Gastrocnemius medialis (tissue), 4 donors: ENCODE data around the gene KLLN. TPM values are rescaled to one million over a fixed set of nuclear protein-coding genes. Genes with fewer than 3 reads are reported as not detected.

Experiments used
- ATAC-seq, 2 donors: fragments of 150-250 bp; one replicate each; pipeline ENCODE4 v1.9.1; 2016
- DNase-seq, 2 donors: peaks; one replicate each; pipeline ENCODE4 v3.0.0-alpha.2; 2019
- H3K27ac ChIP-seq, 4 donors: fragments of 200-600 bp; sonication (generic); 1 replicate in 1 of 4; 2 replicates in 3 of 4; pipeline ENCODE4 v1.5.1; 2016 to 2018; ENCODE audit warnings: mild to moderate bottlenecking in 2 of 4, moderate library complexity in 1 of 4
- H3K27me3 ChIP-seq, 3 donors: fragments of 200-600 bp; sonication (generic) in 2 of 3; 1 replicate in 1 of 3; 2 replicates in 2 of 3; pipeline versions ENCODE4 v1.5.1 to v1.6.0; 2016 to 2019; ENCODE audit warnings: mild to moderate bottlenecking in 1 of 3, moderate library complexity in 1 of 3
- H3K36me3 ChIP-seq, 2 donors: fragments of 200-600 bp; sonication (generic) in 1 of 2; one replicate each; pipeline ENCODE4 v1.5.1; 2017 to 2018
- H3K4me1 ChIP-seq, 2 donors: fragments of 200-600 bp; sonication (generic) in 1 of 2; one replicate each; pipeline ENCODE4 v1.5.1; 2016 to 2017; ENCODE audit warnings: mild to moderate bottlenecking in 2 of 2
- H3K4me3 ChIP-seq, 4 donors: fragments of 200-600 bp; sonication (generic) in 3 of 4; 1 replicate in 1 of 4; 2 replicates in 3 of 4; pipeline ENCODE4 v1.5.1; 2016 to 2019; ENCODE audit warnings: mild to moderate bottlenecking in 2 of 4
- H3K9me3 ChIP-seq, 3 donors: fragments of 200-600 bp; sonication (generic) in 2 of 3; 1 replicate in 1 of 3; 2 replicates in 2 of 3; pipeline ENCODE4 v1.5.1; 2016 to 2019
- POLR2A ChIP-seq, 2 donors: fragments of 450-650 bp; IDR thresholded peaks; one replicate each; pipeline ENCODE4 v1.6.1; 2017; ENCODE audit warnings: antibody characterized with exemption in 2 of 2, mild to moderate bottlenecking in 2 of 2, moderate library complexity in 2 of 2
- in situ Hi-C, 4 donors: fragments of 200-750 bp; cut with MboI; loops; one replicate each; pipeline versions ENCODE4 v1.15.0 to v1.8.0; 2017; ENCODE audit warnings: low sequenced_read_pairs in 4 of 4
- intact Hi-C: fragments of 100-400 bp; cut with DNase I; formaldehyde crosslinking; loops from one replicate; pipeline ENCODE4 v1.15.1; 2023; ENCODE audit warnings: low total_unique reads
- total RNA-seq, 4 donors: library from RNA; depleted of rRNA; stranded (reverse); fragments of >200 nt; gene quantifications; one replicate each; pipeline versions ENCODE4 v1.1.0 to v1.2.3, GENCODE V29; 2016
- TF ChIP-seq, protein P1 (sequence below), 5 experiments: fragments of 450-650 bp in 3 of 5; fragments of 200-600 bp in 2 of 5; sonication (generic) in 2 of 5; IDR thresholded peaks in 4 of 5; conservative IDR thresholded peaks in 1 of 5; 1 replicate in 4 of 5; 2 replicates in 1 of 5; pipeline ENCODE4 v1.5.1; 2016 to 2019; ENCODE audit warnings: antibody characterized with exemption in 5 of 5, mild to moderate bottlenecking in 3 of 5, moderate library complexity in 3 of 5

Gene KLLN
- total RNA-seq, 4 donors from 2014 or later: 0.10 to 0.39 (median 0.22) TPM

- H3K4me3 ChIP-seq: peak overlapping the region; percentile 83 to 91 (median 87)
- intact Hi-C loops (loop anchor here (2.0 to 5.0 kb wide), 4 partner anchors 180 to 615 kb away; no protein-coding TSS in a partner anchor), in situ Hi-C loops (loop anchor here in 3 of 4 donors (5.0 to 25.0 kb wide), 3 partner anchors 250 to 525 kb away; no protein-coding TSS in a partner anchor)
- no peaks in the 10 kb centered on the region for H3K36me3 ChIP-seq
- TF ChIP-seq, protein P1, sequence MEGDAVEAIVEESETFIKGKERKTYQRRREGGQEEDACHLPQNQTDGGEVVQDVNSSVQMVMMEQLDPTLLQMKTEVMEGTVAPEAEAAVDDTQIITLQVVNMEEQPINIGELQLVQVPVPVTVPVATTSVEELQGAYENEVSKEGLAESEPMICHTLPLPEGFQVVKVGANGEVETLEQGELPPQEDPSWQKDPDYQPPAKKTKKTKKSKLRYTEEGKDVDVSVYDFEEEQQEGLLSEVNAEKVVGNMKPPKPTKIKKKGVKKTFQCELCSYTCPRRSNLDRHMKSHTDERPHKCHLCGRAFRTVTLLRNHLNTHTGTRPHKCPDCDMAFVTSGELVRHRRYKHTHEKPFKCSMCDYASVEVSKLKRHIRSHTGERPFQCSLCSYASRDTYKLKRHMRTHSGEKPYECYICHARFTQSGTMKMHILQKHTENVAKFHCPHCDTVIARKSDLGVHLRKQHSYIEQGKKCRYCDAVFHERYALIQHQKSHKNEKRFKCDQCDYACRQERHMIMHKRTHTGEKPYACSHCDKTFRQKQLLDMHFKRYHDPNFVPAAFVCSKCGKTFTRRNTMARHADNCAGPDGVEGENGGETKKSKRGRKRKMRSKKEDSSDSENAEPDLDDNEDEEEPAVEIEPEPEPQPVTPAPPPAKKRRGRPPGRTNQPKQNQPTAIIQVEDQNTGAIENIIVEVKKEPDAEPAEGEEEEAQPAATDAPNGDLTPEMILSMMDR (IDR thresholded peaks at IDR 0.05 in 4 of 5, conservative IDR thresholded peaks at IDR 0.05 in 1 of 5): no peak
- no peak for TF ChIP-seq POLR2A (IDR thresholded peaks at IDR 0.05)
- peaks cover 4 to 6% of the 10 kb centered on the region in 2 donors for H3K4me1 ChIP-seq
- ATAC-seq: peak in 1 of 2 donors; percentile 11
- DNase-seq: no peak
- H3K27me3 ChIP-seq: no peaks in the 10 kb centered on the region
- no peaks in the 10 kb centered on the region for H3K9me3 ChIP-seq
- H3K27ac ChIP-seq: peak overlapping the region; percentile 86 to 97 (median 92)
Measured at GRCh38 chr10:87862679-87863052, 667 bp downstream of the KLLN start.

GRCh38 chr10:87861953-87862678, 1.2 kb downstream of the KLLN start:
- in situ Hi-C loops (loop anchor here in 3 of 4 donors (5.0 to 25.0 kb wide), 3 partner anchors 250 to 525 kb away; no protein-coding TSS in a partner anchor), intact Hi-C loops (loop anchor here (2.0 to 5.0 kb wide), 6 partner anchors 181 to 615 kb away; no protein-coding TSS in a partner anchor)
- H3K9me3 ChIP-seq: no peaks in the 10 kb centered on the region
- peaks cover under 1 to 2% of the 10 kb centered on the region in 2 donors for H3K4me1 ChIP-seq
- no peaks in the 10 kb centered on the region for H3K27me3 ChIP-seq
- H3K36me3 ChIP-seq: no peaks in the 10 kb centered on the region
- H3K27ac ChIP-seq: peak overlapping the region; percentile 86 to 97 (median 92)
- ATAC-seq: peak; percentile 66 to 72
- peak; percentile 92 to 96 for DNase-seq
- H3K4me3 ChIP-seq: peak overlapping the region; percentile 83 to 91 (median 87)
- TF ChIP-seq, protein P1 (IDR thresholded peaks at IDR 0.05 in 4 of 5, conservative IDR thresholded peaks at IDR 0.05 in 1 of 5): no peak
- peak; percentile 52 to 65 for TF ChIP-seq POLR2A (IDR thresholded peaks at IDR 0.05)

DNA sequence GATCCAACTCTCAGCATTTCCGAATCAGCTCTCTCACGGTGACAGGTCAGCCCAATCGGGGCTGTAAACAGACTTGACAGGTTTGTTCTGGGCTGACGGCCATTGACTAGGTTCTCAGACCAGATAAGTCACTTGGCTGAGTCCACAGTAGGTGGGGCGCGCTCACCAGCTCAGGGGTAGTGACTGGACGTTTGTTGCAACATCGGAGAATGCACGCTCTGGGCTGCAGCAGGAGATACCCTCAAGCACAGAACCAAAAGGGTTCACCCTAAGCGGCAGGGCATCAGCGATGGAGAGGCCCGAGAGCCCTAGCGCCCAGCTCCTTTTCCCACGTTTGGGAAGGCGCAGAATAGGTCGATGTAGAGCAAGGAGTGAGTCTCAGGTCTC, 1.8 kb downstream of the KLLN start:
- in situ Hi-C loops: loop anchor here in 3 of 4 donors (5.0 to 25.0 kb wide), 3 partner anchors 251 to 526 kb away; no protein-coding TSS in a partner anchor
- H3K27me3 ChIP-seq: no peaks in the 10 kb centered on the region
- H3K9me3 ChIP-seq: no peaks in the 10 kb centered on the region
- intact Hi-C loops: loop anchor here (2.0 to 5.0 kb wide), 5 partner anchors 236 to 616 kb away; no protein-coding TSS in a partner anchor
- DNase-seq (peak; percentile 70 to 77), ATAC-seq (peak; percentile 8 to 13)
- H3K4me3 ChIP-seq: peak overlapping the region; percentile 83 to 91 (median 87)
- H3K4me1 ChIP-seq: peaks cover 0 to 2% of the 10 kb centered on the region in 2 donors
- no peak for TF ChIP-seq POLR2A (IDR thresholded peaks at IDR 0.05)
- TF ChIP-seq, protein P1 (IDR thresholded peaks at IDR 0.05 in 4 of 5, conservative IDR thresholded peaks at IDR 0.05 in 1 of 5): no peak
- H3K27ac ChIP-seq: peak overlapping the region; percentile 86 to 97 (median 92)
- no peaks in the 10 kb centered on the region for H3K36me3 ChIP-seq

DNA sequence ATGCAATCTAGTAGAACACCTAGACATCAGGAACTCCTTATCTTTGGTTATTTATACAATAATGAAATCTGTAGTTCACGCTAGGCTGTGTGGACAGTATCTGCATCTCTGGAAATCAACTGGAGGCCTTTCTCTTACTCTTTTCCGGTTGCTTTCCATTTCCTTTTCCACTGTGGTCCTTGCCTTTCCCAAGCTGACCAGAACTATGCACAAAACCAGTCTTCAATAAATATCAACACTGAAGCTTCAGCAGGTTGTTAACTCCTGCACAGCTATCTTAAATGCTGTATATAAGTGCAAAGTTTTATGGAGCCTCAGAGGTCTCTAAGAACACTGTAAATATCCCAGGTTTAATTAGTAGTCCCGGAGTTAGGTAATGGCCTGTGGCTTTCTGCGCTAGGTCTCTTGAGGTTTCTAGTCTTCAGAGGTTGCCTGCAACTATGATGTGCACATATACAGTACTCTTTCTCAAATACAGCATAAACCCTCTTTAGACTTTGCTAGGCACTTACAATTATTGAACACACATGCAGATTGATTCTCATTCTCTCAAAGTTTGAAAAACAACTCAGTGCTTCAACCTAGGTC, 2.4 kb downstream of the KLLN start:
- no peak for DNase-seq
- in situ Hi-C loops (loop anchor here in 3 of 4 donors (5.0 to 25.0 kb wide), 3 partner anchors 251 to 526 kb away; no protein-coding TSS in a partner anchor), intact Hi-C loops (loop anchor here (2.0 to 5.0 kb wide), 5 partner anchors 236 to 616 kb away; no protein-coding TSS in a partner anchor)
- Histone ChIP-seq H3K9me3 (no peaks in the 10 kb centered on the region), H3K36me3 (no peaks in the 10 kb centered on the region), H3K4me3 (peak overlapping the region in 2 of 4 donors; percentile 83 to 91), H3K4me1 (peaks cover 0 to 2% of the 10 kb centered on the region in 2 donors), H3K27ac (peak overlapping the region; percentile 86 to 97 (median 92)), H3K27me3 (no peaks in the 10 kb centered on the region)
- no peak for ATAC-seq
- TF ChIP-seq, protein P1 (IDR thresholded peaks at IDR 0.05 in 4 of 5, conservative IDR thresholded peaks at IDR 0.05 in 1 of 5): no peak
- no peak for TF ChIP-seq POLR2A (IDR thresholded peaks at IDR 0.05)
